Sigmoid colon (tissue), 7 donors: ENCODE measurements around the gene RAB20. TPM values are rescaled to one million over a fixed set of nuclear protein-coding genes. Genes with fewer than 3 reads are reported as not detected.
A peak's percentile ranks its signal among the peaks of the same experiment; 100 is the strongest.

Experiments used
- DNase-seq: peaks from one replicate; pipeline ENCODE4 v3.0.0-alpha.2; 2019
- H3K27ac ChIP-seq, 4 donors: fragments of 200-600 bp; sonication (generic); one replicate each; pipeline ENCODE4 v1.5.1; 2016 to 2019; ENCODE audit warnings: mild to moderate bottlenecking in 1 of 4
- H3K27me3 ChIP-seq, 3 donors: fragments of 200-600 bp; sonication (generic); one replicate each; pipeline ENCODE4 v1.5.1; 2019; ENCODE audit warnings: mild to moderate bottlenecking in 1 of 3
- H3K36me3 ChIP-seq, 4 donors: fragments of 200-600 bp; sonication (generic); one replicate each; pipeline ENCODE4 v1.5.1; 2016 to 2019
- H3K4me1 ChIP-seq, 4 donors: fragments of 200-600 bp; sonication (generic); one replicate each; pipeline ENCODE4 v1.5.1; 2017 to 2019
- H3K4me3 ChIP-seq, 4 donors: fragments of 200-600 bp; sonication (generic); one replicate each; pipeline ENCODE4 v1.5.1; 2017 to 2019; ENCODE audit warnings: mild to moderate bottlenecking in 2 of 4, moderate library complexity in 1 of 4
- H3K9me3 ChIP-seq, 4 donors: fragments of 200-600 bp in 3 of 4; sonication (generic) in 3 of 4; one replicate each; pipeline versions ENCODE4 v1.5.1 to v1.6.1; 2013 to 2019
- CTCF ChIP-seq, 4 experiments: fragments of 450-650 bp in 3 of 4; fragments of 200-600 bp in 1 of 4; IDR thresholded peaks; one replicate each; pipeline ENCODE4 v1.5.1; 2016 to 2019; ENCODE audit warnings: antibody characterized with exemption in 4 of 4, mild to moderate bottlenecking in 3 of 4, moderate library complexity in 2 of 4
- EP300 ChIP-seq, 4 donors: sonication (generic); formaldehyde crosslinking; IDR thresholded peaks; one replicate each; pipeline ENCODE4 v1.6.1; 2017; ENCODE audit warnings: antibody characterized with exemption in 4 of 4
- POLR2A ChIP-seq, 2 donors: fragments of 450-650 bp; IDR thresholded peaks; one replicate each; pipeline ENCODE4 v1.6.1; 2016; ENCODE audit warnings: antibody characterized with exemption in 2 of 2, mild to moderate bottlenecking in 2 of 2, moderate library complexity in 2 of 2
- POLR2AphosphoS5 ChIP-seq, 4 donors: sonication (generic); formaldehyde crosslinking; IDR thresholded peaks; one replicate each; pipeline ENCODE4 v1.6.1; 2017; ENCODE audit warnings: antibody characterized with exemption in 4 of 4
- WGBS, 2 donors: extraction: QIAGEN DNeasy Blood & Tissue Kit; methylation state at CpG; one replicate each; pipeline ENCODE4 v1.1.7; 2013; 5-methylcytosine and 5-hydroxymethylcytosine counted together
- intact Hi-C: fragments of 100-400 bp; cut with DNase I; formaldehyde crosslinking; loops from one replicate; pipeline ENCODE4 v1.15.1; 2023
- polyA plus RNA-seq, 3 donors: library from polyadenylated mRNA; stranded (reverse); fragments of 200-250 nt; gene quantifications; one replicate each; pipeline ENCODE4 v1.2.3, GENCODE V29; 2013
- total RNA-seq, 4 donors: library from RNA; depleted of rRNA; stranded (reverse); fragments of >200 nt; gene quantifications; one replicate each; pipeline ENCODE4 v1.1.0, GENCODE V29; 2016
- donor health status: healthy with polysubstance abuse.
- donor health status: Bipolar disorder and iron deficiency.
- donor health status: healthy.

The RAB20 gene
- total and polyA plus RNA-seq, 7 donors = 6.9 to 61.7 (median 21.3) TPM

- Histone ChIP-seq H3K4me1 (no peaks in the 10 kb centered on the region), H3K27me3 (no peaks in the 10 kb centered on the region), H3K9me3 (no peaks in the 10 kb centered on the region), H3K36me3 (peaks cover 78 to 97% (median 81%) of the 10 kb centered on the region in 4 donors), H3K4me3 (no peak overlapping the region), H3K27ac (peak overlapping the region in 1 of 4 donors; percentile 13)
- 93 to 94% methylated on average over 2 of the region's 2 CpGs for WGBS, 2 donors
- intact Hi-C loops = no loop called here
- TF ChIP-seq POLR2A (IDR thresholded peaks at IDR 0.05) (no peak), EP300 (IDR thresholded peaks at IDR 0.05) (no peak), CTCF (IDR thresholded peaks at IDR 0.05) (no peak), POLR2AphosphoS5 (IDR thresholded peaks at IDR 0.05) (no peak)
- no peak for DNase-seq
Measured at GRCh38 chr13:110497003-110497402, 64.5 kb downstream of the RAB20 start.

- DNase-seq = no peak
- Histone ChIP-seq H3K27me3 (no peaks in the 10 kb centered on the region), H3K4me1 (no peaks in the 10 kb centered on the region), H3K9me3 (no peaks in the 10 kb centered on the region), H3K4me3 (no peak overlapping the region), H3K27ac (peak overlapping the region in 1 of 4 donors; percentile 16), H3K36me3 (peaks cover 78 to 97% (median 81%) of the 10 kb centered on the region in 4 donors)
- 89 to 95% methylated on average over 3 of the region's 3 CpGs for WGBS, 2 donors
- intact Hi-C loops = no loop called here
- TF ChIP-seq CTCF (IDR thresholded peaks at IDR 0.05) = no peak
Measured at GRCh38 chr13:110496281-110496680, 65.2 kb downstream of the RAB20 start.

- Histone ChIP-seq H3K27ac (peak overlapping the region in 2 of 4 donors; percentile 4 to 16), H3K27me3 (no peaks in the 10 kb centered on the region), H3K9me3 (no peaks in the 10 kb centered on the region), H3K4me1 (no peaks in the 10 kb centered on the region), H3K4me3 (no peak overlapping the region), H3K36me3 (peaks cover 76 to 97% (median 82%) of the 10 kb centered on the region in 4 donors)
- no peak for TF ChIP-seq POLR2A (IDR thresholded peaks at IDR 0.05)
- no peak for TF ChIP-seq CTCF (IDR thresholded peaks at IDR 0.05)
- no peak for TF ChIP-seq EP300 (IDR thresholded peaks at IDR 0.05)
- TF ChIP-seq POLR2AphosphoS5 (IDR thresholded peaks at IDR 0.05) = no peak
- 94% methylated on average over 3 of the region's 3 CpGs for WGBS, 2 donors
- no peak for DNase-seq
- intact Hi-C loops = no loop called here
Measured at GRCh38 chr13:110495881-110496280, 65.6 kb downstream of the RAB20 start.

- no peak for DNase-seq
- TF ChIP-seq POLR2A (IDR thresholded peaks at IDR 0.05) (no peak), CTCF (IDR thresholded peaks at IDR 0.05) (no peak), EP300 (IDR thresholded peaks at IDR 0.05) (no peak), POLR2AphosphoS5 (IDR thresholded peaks at IDR 0.05) (no peak)
- H3K4me3 ChIP-seq = no peak overlapping the region
- H3K9me3 ChIP-seq = no peaks in the 10 kb centered on the region
- H3K36me3 ChIP-seq = peaks cover 72 to 97% (median 84%) of the 10 kb centered on the region in 4 donors
- intact Hi-C loops = no loop called here
- H3K27ac ChIP-seq = peak overlapping the region in 1 of 4 donors; percentile 4
- no peaks in the 10 kb centered on the region for H3K4me1 ChIP-seq
- H3K27me3 ChIP-seq = no peaks in the 10 kb centered on the region
- WGBS, 2 donors = 89 to 90% methylated on average over 3 of the region's 3 CpGs
Measured at GRCh38 chr13:110495376-110495775, 66.1 kb downstream of the RAB20 start.

GRCh38 chr13:110493613-110494012, 67.9 kb downstream of the RAB20 start:
- intact Hi-C loops = no loop called here
- Histone ChIP-seq H3K27ac (peak overlapping the region in 1 of 4 donors; percentile 2), H3K9me3 (no peaks in the 10 kb centered on the region), H3K4me3 (no peak overlapping the region), H3K36me3 (peaks cover 79 to 97% (median 85%) of the 10 kb centered on the region in 4 donors), H3K27me3 (no peaks in the 10 kb centered on the region), H3K4me1 (no peaks in the 10 kb centered on the region)
- TF ChIP-seq POLR2A (IDR thresholded peaks at IDR 0.05) = no peak
- no peak for TF ChIP-seq CTCF (IDR thresholded peaks at IDR 0.05)
- no peak for TF ChIP-seq POLR2AphosphoS5 (IDR thresholded peaks at IDR 0.05)
- TF ChIP-seq EP300 (IDR thresholded peaks at IDR 0.05) = no peak
- WGBS, 2 donors = 95 to 96% methylated on average over 9 of the region's 9 CpGs
- no peak for DNase-seq
